NCI-H2227 treated with DMSO at 0.1 percent for 48 hours (cell line): ENCODE data around the gene ATF7IP.

Experiments used
- DNase-seq: peaks from one replicate; lab custom pipeline; 2025; lab: John Stamatoyannopoulos, UW

Gene ATF7IP

DNA sequence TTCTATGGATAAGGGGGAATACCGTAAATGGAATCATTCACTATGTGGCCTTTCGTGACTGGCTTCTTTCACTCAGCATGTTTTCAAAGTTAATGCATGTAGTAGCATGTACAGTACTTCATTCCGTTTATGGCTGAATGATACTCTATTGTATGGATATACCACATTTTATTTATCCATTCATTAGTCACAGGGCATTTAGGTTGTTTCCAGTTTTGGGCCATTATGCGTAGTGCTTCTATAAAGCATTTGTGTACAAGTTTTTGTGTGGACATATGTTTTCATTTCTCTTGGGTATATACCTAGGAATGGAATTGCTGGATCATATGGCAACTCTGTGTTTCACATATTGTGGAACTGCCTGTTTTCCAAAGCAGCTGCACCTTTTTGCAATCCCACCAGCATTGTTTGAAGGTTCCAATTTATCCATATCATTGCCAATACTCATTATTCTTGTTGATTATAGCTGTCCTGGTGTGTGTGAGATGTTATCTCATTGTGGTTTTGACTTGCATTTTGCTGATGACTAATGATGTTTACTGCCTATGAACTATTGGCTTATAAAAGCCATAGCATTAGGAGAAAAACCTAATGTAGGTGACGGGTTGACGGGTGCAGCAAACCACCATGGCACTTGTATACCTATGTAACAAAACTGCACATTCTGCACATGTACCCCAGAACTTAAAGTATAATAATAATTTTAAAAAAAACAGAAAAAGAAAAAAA, 45.5 kb downstream of the ATF7IP start:
- DNase-seq: no peak

DNA sequence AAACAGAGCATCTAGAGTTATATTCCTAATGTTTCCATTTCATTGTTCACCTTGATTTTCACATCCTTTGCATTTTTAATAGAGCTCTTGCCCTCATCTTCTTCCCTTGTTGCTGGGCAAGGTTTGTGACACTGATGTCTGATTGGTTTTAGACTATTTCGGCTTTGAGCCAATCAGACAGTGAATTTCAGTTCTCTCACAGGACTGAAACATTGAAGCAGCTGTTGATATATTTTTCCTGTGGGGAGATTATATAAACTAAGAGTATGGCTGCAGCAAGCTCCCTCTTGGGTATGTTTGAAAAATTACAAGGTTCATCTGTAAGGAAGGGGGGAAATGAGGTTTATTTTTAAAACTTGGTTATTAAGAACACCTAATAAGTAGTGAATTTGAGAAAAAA, 51.2 kb downstream of the ATF7IP start:
- peak; percentile 69 for DNase-seq

DNA sequence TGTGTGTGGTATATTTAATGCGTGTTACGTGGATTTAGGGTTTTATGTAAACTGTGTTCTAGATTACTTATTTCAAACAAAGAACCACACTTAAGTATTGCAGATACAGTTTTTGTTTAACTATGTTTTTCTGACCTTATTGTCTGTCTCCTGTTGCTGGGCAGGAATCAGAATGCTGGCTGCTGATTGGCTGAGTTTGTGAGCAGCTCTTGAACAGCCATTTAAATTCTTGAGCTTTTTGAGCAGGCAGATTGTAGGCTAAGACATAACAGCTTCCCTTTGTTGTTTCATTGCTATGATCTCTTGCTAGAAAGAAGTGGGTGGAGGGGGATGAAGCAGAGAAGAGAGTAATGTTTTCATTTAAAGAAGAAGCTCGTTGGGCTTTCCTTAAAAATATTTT, 52.2 kb downstream of the ATF7IP start:
- DNase-seq: peak; percentile 82

DNA sequence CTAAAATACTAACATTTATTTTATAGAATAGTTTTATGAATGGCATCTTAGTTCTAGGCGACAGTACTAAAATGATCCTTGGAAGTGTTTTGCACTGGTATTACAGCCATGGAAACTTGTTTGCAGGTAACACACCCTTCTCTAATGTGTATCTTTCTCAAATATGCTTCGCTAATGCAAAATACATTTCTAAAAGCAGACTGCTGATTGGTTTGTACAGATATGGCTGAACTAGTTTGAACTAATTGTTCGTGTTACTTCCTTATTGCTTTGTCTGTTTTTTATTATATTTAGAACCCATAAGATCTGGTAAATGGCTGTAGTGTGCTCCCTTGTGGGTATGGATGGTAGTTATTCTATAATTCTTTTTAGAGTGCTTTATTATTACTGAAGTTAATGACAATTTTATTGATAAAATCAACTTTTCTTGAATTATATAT, 53.0 kb downstream of the ATF7IP start:
- peak; percentile 44 for DNase-seq

DNA sequence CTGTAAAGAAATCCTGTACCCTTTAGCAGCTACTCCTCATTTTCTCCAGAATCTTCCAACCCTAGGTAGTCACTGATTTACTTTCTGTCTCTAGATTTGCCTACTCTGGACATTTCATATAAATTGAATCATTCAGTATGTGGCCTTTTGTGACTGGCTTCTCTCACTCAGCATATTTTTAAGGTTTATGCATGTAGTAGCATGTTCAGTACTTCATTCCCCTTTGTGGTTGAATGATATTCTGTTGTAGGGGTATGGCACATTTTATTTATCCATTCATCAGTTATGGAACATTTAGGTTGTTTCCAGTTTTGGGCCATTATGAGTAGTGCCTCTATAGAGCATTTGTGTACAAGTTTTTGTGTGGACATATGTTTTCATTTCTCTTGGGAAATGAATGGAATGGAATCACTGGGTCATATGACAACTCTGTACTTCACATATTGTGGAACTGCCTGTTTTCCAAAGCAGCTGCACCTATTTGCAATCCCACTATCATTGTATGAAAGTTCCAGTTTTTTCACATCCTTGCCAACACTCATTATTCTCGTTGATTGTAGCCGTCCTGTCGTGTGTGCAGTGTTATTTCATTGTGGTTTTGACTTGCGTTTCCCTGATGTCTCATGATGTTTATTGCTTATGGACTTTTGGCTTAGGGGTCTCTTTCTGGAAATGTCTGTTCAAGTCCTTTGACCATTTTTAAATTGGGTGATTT, 57.2 kb downstream of the ATF7IP start:
- no peak for DNase-seq

DNA sequence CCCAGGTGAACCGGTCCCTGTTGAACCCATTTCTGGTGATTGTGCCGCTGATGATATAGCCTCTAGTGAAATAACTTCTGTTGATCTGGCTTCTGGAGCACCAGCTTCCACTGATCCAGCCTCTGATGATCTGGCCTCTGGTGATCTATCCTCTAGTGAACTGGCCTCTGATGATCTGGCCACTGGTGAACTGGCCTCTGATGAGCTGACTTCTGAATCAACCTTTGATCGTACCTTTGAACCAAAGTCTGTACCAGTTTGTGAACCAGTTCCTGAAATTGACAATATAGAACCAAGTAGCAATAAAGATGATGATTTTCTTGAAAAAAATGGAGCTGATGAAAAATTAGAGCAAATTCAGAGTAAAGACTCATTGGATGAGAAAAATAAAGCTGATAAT, 59.1 kb downstream of the ATF7IP start:
- no peak for DNase-seq

DNA sequence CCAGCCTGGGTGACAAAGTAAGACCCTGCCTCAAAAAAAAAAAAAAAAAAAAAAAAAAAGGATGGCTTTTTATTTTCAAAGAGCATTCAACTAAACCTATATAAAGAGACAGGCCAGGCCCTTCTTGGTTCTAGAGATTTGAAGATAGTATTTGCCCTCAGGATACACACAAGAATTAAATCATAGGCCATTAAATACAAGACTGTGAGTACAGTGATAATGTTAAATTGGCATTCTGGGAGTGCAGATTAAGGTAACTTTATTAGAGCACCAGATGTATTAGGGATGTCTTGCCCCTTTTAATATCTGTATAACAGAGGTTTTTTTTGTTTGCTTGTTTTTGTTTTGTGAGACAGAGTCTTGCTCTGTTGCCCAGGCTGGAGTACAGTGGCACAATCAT, 61.3 kb downstream of the ATF7IP start:
- DNase-seq: no peak

DNA sequence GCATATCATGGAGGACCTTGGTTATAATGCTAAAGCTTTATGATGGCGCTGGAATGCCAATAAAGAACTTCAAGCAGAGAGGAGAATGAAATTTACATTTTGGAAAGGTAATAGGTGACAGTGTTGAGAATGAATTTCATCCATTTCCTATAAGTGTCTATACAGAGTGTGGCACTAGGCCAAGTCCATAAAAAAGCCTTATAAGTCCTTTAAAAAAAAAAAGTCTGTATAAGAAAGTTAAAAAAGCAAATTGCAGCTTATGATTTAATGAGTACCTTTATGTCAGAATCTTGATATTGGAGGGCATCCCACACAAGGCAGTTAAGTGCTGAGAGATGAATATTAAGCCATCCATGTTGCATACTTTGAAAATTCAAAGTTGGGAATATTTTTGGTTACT, 62.4 kb downstream of the ATF7IP start:
- no peak for DNase-seq

DNA sequence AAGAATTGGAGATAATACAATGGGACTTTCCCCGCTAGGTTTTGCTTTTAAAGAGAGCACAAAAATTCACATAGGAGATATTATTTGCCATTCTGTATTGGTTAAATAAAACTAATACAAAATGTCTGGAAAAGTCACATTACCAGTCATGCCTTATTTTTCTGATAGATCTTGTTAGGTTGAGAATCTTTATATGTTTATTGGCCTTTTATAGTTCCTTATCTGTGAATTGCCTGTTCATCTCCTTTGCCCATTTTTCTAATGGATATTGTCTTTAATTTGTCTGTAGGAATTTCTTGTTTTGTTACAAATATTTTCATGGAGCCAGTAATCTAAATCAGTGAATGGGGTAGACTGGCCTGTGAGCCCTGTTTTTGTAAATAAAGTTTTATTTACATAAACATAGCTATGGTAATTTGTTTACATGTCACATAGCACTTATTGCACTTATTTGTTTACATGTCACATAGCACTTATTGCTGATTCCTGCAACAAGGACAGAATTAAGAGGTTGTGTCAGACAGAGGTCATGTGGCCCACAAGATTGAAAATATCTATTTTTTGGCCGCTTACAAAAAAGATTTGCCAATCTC, 65.0 kb downstream of the ATF7IP start:
- no peak for DNase-seq

DNA sequence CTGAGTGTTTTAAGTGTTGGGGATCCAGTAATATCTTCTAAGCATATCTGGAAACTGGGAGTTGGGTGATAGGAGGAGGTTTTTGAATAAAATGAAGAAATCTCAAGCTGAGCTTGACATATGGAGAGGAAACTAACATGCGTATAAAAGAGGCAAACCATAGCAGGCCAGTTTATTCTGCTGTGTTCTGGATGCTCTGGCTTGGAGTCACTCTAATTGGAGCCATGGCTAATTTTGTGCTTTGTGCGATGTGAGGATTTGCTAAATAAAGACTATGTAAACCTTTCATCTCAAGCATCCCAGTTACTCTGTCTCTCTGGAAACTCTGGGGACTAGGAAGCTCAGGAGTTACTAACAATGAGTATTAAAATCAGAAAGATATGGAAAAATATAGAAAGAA, 66.5 kb downstream of the ATF7IP start:
- DNase-seq: no peak

DNA sequence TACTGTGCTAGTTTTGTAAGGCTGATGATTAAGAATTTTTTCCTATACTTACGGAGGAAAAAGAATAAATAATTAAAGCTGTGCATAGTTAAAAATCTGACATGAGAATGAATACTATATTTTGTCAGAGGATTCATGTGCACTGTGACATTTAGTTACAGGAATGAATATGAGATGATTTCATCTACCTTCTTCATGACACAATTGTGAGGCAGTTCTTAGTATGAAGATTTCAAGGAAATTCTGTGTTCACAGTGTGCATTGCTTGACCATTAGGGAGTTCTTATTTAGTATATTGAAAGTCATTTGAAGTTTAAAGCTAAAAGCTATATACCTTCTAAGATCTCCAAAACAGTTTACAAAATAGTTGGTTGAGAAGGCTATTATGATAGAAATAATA, 70.1 kb downstream of the ATF7IP start:
- no peak for DNase-seq

DNA sequence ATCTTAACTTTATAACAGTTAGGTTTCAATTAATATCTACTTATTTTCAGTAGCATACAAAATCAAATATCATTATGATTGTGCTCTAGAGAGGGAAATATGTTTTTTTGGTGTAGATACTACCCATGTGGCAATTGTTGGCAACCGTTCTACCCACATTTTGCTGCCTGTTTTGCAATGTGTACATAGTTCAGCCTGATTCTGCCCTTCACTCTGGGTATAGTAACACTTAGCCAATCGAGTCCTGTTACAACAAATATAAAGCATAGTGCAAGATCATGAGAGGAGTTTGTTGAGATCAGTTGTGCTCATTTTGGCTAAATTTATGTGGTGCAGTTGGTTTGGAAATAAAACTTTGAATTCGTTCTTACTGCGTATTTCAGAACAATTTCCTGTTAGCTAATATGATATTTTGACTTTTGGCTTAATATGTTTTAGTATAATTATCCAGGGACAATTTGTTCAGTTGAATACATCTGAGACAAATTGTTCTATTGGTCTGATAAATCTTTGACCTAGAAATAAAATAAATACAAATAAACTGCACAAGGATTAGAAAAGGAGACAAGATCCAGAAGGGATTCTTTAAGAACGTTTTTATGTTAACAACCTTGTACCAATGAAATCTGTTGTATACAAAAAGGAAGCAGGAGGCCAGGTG, 76.9 kb downstream of the ATF7IP start:
- no peak for DNase-seq

DNA sequence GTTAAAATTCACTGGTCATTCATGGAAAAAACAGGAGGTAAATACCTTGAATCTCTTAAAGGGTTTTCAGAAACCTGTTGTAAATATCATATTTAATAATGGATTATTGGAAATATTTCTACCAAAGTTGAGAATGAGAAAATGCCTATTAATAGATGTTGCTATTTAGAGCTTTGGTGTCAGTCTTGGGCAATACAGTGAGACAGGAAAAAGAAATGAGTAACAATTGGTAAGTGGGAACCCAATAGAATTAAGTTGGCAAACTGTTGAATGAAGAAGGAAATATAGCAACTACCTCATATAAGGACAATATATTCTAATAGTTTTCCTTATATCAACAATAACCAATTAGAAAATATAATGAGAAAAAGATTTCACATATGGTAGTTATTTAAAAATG, 78.0 kb downstream of the ATF7IP start:
- DNase-seq: no peak

DNA sequence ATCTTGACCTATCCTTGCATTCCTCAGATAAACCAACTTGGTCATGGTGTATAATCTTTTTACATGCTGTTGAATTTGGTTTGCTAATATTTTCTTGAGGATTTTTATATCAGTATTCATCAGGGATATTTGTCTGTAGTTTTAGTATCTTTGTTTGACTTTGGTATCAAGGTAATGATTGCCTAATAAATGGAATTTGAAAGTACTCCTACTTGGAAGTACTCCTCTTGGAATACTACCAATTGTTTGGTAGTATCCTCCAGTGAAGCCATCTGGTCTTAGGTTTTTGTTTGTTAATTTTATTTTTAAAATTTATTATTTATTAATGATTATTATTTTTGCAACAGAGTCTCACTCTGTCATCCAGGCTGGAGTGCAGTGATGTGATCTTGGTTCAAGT, 85.0 kb downstream of the ATF7IP start:
- DNase-seq: no peak

DNA sequence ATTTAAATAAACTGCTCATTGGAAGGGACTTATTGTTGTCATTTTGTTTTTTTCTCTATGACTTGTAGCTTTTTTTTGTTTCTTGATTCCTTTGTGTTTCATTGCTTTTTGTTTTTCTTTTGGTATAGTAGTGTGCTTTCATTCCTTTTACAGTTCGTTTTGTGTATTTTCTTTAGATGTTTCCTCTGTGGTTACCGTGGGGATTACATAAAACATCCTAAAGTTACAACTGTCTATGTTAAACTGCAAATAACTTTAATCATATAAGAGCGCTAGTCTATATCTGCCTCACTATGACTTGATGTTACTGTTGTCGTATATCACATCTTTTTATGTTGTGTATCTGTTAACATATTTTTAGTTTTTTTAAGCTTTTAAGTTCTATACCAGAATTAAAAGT, 86.9 kb downstream of the ATF7IP start:
- no peak for DNase-seq

DNA sequence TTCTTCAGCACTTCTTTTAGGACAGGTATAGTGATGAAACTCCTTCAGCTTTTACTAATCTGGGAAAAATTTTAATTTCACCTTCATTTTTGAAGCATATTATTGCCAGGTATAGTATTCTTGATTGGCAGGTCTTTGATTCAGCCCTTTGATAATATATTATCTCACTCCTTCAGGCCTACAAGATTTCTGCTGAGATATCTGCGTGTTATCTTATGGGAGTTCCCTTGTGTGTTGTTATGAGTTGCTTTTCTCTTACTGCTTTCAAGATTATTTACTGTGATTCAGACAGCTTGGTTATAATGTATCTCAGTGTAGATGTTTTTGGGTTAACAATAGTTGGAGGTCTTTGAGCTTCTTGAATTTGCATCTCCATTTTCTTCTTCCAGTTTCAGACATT, 87.4 kb downstream of the ATF7IP start:
- no peak for DNase-seq

DNA sequence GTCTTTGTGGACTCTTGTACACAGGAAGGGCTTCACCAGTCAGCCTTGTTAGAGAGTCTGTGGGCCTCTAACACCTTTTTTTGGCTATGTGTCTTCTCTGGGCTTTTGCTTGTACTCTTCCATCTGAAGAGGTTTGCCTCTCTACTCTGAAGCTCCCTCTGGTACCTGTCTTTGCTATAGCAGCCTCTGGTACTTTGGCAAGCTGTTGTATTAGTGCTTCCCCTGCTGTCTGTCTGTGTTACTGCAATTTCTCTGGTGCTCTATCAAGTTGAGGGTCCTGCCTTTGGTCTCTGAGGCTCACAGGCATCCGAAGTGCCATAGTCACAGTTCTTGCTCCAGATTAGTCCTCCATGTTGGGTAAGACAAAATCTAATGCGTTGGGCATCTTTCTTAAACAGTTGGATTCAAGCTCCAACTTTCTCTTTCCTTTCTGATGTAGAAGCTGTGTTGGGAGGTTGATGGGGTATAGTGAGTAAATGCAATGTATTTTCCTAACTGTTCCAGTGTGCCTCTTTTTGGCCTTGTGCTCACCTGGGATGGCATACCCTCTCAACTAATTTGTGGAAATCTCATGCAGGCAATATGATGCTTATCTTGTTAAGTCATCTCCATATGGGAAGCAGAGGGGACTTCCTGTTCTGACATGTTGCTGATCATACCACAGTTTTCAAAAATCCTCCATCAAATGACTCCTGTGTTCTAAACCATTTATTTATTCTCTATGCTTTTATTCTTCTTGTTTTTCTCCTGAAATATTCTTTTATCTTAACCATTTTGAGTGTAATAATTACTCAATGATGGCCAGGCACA, 88.8 kb downstream of the ATF7IP start:
- peak; percentile 48 for DNase-seq

DNA sequence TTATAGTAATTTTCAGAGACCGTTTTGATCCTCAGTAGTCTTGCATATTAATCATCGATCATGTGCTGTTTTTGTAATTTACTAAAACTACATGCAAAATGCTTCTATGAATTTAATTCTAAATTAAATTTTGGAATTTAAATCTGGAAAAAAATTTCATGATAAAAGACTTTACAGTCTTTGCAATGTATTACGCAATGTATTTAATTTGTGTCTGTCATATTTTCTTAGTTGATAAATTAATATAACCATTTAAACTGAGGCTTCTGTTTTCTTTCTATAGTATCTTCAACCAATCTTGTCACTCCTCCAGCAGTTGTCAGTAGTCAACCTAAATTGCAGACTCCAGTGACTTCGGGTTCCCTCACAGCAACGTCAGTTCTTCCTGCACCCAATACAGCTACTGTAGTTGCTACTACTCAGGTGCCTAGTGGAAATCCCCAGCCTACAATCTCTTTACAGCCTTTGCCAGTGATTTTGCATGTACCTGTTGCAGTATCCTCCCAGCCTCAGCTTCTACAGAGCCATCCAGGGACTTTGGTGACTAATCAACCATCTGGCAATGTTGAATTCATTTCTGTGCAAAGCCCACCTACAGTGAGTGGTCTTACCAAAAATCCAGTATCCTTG, 94.8 kb downstream of the ATF7IP start:
- no peak for DNase-seq

DNA sequence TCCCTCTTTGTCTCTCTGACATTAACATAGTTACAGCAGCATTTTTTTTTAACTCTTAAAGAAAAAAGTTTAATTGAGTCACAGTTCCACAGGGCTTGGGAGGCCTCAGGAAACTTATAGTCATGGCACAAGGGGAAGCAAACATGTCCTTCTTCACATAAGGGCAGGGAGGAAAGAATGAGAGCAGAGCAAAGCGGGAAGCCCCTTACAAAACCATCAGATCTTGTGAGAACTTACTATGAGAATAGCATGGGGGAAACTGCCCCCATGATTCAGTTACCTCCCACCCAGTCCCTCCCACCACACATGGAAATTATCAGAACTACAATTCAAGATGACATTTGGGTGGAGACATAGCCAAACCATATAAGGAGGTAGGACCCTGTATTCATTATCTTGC, 106.0 kb downstream of the ATF7IP start:
- no peak for DNase-seq

DNA sequence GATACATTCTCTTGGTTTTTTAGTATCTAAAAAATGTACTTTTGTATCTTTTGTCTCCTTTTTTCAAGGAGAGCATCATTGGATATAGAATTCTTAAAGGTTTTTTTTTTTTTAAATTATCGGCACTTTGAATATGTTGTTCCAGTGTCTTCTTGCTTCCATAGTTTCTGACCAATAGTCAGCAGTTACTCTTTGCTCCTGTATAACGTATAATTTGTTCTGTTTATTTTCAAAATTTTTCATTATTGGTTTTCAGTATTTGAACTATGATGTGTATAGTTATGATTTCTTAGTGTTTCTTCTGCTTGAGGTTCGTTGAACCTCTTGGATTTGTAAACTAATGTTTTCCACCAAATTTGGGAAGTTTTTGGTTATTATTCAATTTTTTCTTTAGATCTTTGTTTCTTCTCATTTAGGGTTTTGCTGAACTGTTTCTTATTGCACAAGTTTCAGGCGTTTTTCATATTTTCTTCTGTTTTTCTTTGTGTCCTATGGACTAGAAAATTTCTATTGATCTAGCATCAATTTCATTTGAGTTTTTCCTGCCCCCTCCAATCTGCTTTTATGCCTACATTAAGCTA, 108.3 kb downstream of the ATF7IP start:
- peak; percentile 6 for DNase-seq

DNA sequence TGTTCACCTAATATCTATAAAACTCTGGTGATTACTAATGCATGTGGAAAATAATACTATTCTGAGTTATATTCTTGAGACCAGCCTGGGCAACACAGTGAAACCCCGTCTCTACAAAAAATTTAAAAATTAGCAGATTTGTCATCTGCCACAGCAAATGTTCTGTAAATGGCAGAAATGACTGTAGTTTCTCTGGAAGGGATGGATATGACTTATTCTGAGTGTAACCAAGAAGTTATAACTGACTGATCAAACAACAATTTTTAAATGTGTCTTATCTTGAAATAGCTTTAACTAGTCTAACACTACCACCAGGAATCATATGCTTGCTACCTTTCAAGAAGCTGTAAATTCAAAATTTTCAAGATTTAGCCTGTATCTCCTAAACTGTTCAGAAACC, 113.5 kb downstream of the ATF7IP start:
- no peak for DNase-seq
